KMS-11 (cell line): Measurements from ENCODE around the gene YTHDC2.

Experiments used
- H2AFZ ChIP-seq: fragments of 200-600 bp; sonication (generic); 2 replicates; pipeline ENCODE4 v1.6.1; 2016; ENCODE audit warnings: antibody characterized with exemption, mixed run types, low read depth
- H3K27ac ChIP-seq: fragments of 200-600 bp; sonication (generic); 2 replicates; pipeline ENCODE4 v1.6.1; 2016; ENCODE audit warnings: mild to moderate bottlenecking, mixed run types
- H3K27me3 ChIP-seq: fragments of 200-600 bp; sonication (generic); 2 replicates; pipeline ENCODE4 v1.6.1; 2017; ENCODE audit warnings: mild to moderate bottlenecking, low read depth, mixed run types, moderate library complexity; ENCODE audit not compliant: insufficient read depth
- H3K36me3 ChIP-seq: fragments of 200-600 bp; sonication (generic); 2 replicates; pipeline ENCODE4 v1.6.1; 2017; ENCODE audit warnings: mild to moderate bottlenecking, mixed run types; ENCODE audit not compliant: insufficient read depth
- H3K4me1 ChIP-seq: fragments of 200-600 bp; sonication (generic); 2 replicates; pipeline ENCODE4 v1.6.1; 2016; ENCODE audit warnings: mild to moderate bottlenecking, low read depth, mixed run types; ENCODE audit not compliant: poor library complexity, severe bottlenecking
- H3K4me2 ChIP-seq: fragments of 200-600 bp; sonication (generic); 2 replicates; pipeline ENCODE4 v1.7.0; 2016; ENCODE audit warnings: mild to moderate bottlenecking, mixed run types
- H3K4me3 ChIP-seq: fragments of 200-600 bp; sonication (generic); IDR thresholded peaks from 2 replicates; pipeline ENCODE4 v1.6.1; 2017; ENCODE audit warnings: low read depth, low read length, mixed read lengths; ENCODE audit not compliant: insufficient read depth
- H3K79me2 ChIP-seq: fragments of 200-600 bp; sonication (generic); 2 replicates; pipeline ENCODE4 v1.6.1; 2016; ENCODE audit warnings: low read depth, mixed run types; ENCODE audit not compliant: insufficient read depth
- H3K9ac ChIP-seq: fragments of 200-600 bp; sonication (generic); 2 replicates; pipeline ENCODE4 v1.6.1; 2016; ENCODE audit warnings: mild to moderate bottlenecking, mixed run types
- H4K20me1 ChIP-seq: fragments of 200-600 bp; sonication (generic); 2 replicates; pipeline ENCODE4 v1.6.1; 2016; ENCODE audit warnings: mild to moderate bottlenecking, mixed run types; ENCODE audit not compliant: insufficient read depth
- TF ChIP-seq, protein P1 (sequence below): fragments of 200-600 bp; sonication (generic); conservative IDR thresholded peaks from 2 replicates; pipeline ENCODE4 v1.6.1; 2017; ENCODE audit warnings: low read depth, mild to moderate bottlenecking, antibody characterized with exemption, low read length, moderate library complexity, mixed read lengths

Gene YTHDC2

GRCh38 chr5:113487416-113487780, 26.1 kb upstream of the YTHDC2 start:
- TF ChIP-seq, protein P1, sequence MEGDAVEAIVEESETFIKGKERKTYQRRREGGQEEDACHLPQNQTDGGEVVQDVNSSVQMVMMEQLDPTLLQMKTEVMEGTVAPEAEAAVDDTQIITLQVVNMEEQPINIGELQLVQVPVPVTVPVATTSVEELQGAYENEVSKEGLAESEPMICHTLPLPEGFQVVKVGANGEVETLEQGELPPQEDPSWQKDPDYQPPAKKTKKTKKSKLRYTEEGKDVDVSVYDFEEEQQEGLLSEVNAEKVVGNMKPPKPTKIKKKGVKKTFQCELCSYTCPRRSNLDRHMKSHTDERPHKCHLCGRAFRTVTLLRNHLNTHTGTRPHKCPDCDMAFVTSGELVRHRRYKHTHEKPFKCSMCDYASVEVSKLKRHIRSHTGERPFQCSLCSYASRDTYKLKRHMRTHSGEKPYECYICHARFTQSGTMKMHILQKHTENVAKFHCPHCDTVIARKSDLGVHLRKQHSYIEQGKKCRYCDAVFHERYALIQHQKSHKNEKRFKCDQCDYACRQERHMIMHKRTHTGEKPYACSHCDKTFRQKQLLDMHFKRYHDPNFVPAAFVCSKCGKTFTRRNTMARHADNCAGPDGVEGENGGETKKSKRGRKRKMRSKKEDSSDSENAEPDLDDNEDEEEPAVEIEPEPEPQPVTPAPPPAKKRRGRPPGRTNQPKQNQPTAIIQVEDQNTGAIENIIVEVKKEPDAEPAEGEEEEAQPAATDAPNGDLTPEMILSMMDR, result no peak
- no peak overlapping the region for H2AFZ ChIP-seq
- H3K27ac ChIP-seq, result no peak overlapping the region
- H3K9ac ChIP-seq, result no peak overlapping the region
- no peak overlapping the region for H3K4me3 ChIP-seq
- no peak overlapping the region for H3K4me2 ChIP-seq
- H3K4me1 ChIP-seq, result peaks cover 6% of the 10 kb centered on the region
- no peaks in the 10 kb centered on the region for H3K27me3 ChIP-seq
- no peaks in the 10 kb centered on the region for H4K20me1 ChIP-seq
- H3K36me3 ChIP-seq, result no peaks in the 10 kb centered on the region
- no peaks in the 10 kb centered on the region for H3K79me2 ChIP-seq

GRCh38 chr5:113487781-113488644, 25.5 kb upstream of the YTHDC2 start, which contains the start of gene MCC:
TSS of gene MCC (minus strand) at chr5:113488453.
- Histone ChIP-seq H3K4me2 (no peak within 1 kb of the TSS), H3K79me2 (no peaks in the 10 kb centered on the region), H3K36me3 (no peaks in the 10 kb centered on the region), H4K20me1 (no peaks in the 10 kb centered on the region), H3K4me1 (peaks cover 6% of the 10 kb centered on the region), H3K9ac (no peak within 1 kb of the TSS), H3K27me3 (no peaks in the 10 kb centered on the region), H3K27ac (no peak within 1 kb of the TSS), H2AFZ (no peak within 1 kb of the TSS), H3K4me3 (no peak within 1 kb of the TSS)
- TF ChIP-seq, protein P1, result no peak

DNA sequence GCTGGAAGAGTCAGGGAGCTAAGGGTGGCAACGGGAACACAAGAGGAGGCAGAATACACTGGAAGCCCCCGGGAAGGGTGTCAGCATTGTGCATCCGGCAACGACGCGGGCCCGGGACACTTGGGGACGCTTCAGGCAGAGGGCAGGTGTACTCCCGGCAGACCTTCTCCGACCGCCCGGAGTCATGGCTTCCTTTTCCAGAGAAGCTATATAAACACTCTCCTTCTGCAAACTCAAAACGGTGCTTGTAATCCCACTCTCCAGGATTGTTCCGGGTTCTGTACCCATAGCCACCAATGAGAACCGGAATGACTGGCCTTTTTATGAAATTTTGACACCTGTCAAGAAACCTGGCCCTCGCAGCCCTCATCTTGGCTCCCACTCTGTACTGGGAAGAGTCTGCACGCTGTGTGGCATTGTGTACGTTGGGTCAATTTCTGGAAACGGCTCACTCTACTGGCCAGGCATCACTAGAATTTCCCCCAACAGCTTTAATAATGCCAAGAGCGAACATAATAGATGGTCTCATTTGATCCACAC, 24.8 kb upstream of the YTHDC2 start:
- no peaks in the 10 kb centered on the region for H3K79me2 ChIP-seq
- H4K20me1 ChIP-seq, result no peaks in the 10 kb centered on the region
- H3K9ac ChIP-seq, result no peak overlapping the region
- no peak overlapping the region for H2AFZ ChIP-seq
- TF ChIP-seq, protein P1, result no peak
- H3K4me3 ChIP-seq, result no peak overlapping the region
- no peak overlapping the region for H3K27ac ChIP-seq
- no peaks in the 10 kb centered on the region for H3K27me3 ChIP-seq
- H3K4me1 ChIP-seq, result peaks cover 6% of the 10 kb centered on the region
- H3K36me3 ChIP-seq, result no peaks in the 10 kb centered on the region
- H3K4me2 ChIP-seq, result no peak overlapping the region

GRCh38 chr5:113489299-113489698, 24.2 kb upstream of the YTHDC2 start:
- H3K4me3 ChIP-seq, result no peak overlapping the region
- no peaks in the 10 kb centered on the region for H3K36me3 ChIP-seq
- TF ChIP-seq, protein P1, result no peak
- H3K79me2 ChIP-seq, result no peaks in the 10 kb centered on the region
- peaks cover 6% of the 10 kb centered on the region for H3K4me1 ChIP-seq
- no peak overlapping the region for H3K9ac ChIP-seq
- no peak overlapping the region for H3K27ac ChIP-seq
- H4K20me1 ChIP-seq, result no peaks in the 10 kb centered on the region
- no peak overlapping the region for H3K4me2 ChIP-seq
- H2AFZ ChIP-seq, result no peak overlapping the region
- no peaks in the 10 kb centered on the region for H3K27me3 ChIP-seq
